Raji (cell line): ENCODE measurements around the gene GRIN2D.

ENCODE experiments used
- POLR2A ChIP-seq: IDR thresholded peaks from 2 replicates; pipeline ENCODE4 v1.6.1; 2011; ENCODE audit warnings: low read depth, low read length, control low read depth; ENCODE audit not compliant: insufficient read depth

GRIN2D gene

DNA sequence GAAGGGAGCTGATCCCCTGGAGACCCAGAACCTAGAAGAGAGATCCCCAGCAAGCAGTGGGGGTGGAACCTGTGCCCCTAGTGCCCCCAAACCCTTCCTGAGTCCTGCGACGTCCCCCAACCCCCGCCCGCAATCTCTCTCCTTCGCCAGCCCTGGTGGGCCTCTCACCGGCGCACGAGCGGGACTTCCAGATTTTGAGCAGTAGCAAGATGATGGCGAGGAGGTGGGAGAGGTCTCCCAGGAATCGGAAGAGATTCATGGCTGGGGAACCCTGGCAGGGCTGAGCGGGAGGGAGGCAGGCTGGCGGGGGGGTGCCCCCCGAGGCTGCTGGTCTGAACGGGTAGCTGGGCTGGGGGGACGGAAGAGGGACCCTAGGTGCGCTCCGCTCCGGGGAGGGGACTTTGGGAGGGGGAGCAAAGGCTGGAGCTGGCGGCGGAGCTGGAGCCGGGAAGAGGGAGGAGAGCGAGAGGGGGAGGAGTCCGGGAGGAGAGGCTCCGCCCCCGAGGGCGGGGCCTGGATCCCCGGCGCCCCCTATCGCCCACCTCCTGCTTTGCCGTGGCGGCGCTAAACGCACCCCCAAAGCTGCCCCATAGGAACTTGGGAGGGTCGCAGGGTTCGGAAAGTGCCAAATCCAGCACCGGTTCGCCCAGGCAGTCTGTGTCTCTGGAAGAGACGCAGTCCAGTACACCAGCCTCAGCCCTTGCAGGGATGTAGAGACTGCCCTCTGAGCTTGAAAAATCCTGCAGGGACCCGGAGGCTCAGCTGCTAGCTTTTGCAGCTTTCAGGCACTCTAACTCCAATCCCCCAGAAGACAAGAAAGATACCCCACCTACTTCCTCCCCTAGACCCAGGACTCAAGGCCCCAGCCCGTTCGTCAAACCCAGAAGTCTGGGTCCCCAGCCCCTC, 2.1 kb upstream of the GRIN2D start, which contains the start of gene KDELR1:
Gene KDELR1 (minus strand): TSS at position 452 of the 906 bp plus-strand sequence. CDS start 193 bp downstream, at position 259.
- TF ChIP-seq POLR2A, result peak; percentile 53; the same call in 1 of the 2 replicates

DNA sequence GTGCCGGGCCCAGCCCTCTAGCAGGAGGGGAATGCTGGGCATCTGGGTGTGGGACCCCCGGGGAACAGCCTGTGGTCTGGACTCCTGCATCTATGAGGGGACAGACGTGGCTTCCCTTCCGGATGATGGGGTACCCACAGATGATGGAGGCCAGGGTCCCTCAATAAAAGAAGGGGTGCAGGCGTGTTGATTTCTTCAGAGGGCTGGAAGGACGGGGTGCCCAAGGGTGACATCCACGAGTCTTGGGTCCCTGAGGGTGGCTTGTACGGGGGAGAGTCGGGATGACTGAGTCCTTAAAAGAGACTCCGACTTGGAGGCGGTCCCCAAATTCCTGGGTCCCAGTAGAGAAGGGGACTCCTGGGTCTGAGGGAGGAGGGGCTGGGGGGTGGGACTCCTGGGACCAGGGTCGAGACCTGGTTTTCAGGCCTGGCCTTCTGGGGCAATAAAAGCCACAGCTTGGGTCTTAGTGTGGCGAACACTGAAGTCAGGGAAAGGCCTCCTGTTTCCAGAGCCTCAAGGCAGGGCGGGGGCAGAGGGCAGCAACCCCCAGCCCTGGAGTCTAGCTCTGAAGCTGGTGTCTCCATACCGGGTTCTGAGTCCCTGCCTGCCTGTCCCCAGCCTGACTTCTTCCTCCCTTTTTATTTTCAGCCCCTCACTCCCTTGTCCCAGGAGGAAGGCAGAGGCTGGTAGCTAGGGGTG, 459 bp upstream of the GRIN2D start:
- no peak for TF ChIP-seq POLR2A

GRCh38 chr19:48394331-48395169, 1.1 kb downstream of the GRIN2D start:
- no peak for TF ChIP-seq POLR2A

GRCh38 chr19:48395170-48395455, 1.6 kb downstream of the GRIN2D start:
- no peak for TF ChIP-seq POLR2A

GRCh38 chr19:48395499-48395898, 2.0 kb downstream of the GRIN2D start:
- no peak for TF ChIP-seq POLR2A

- TF ChIP-seq POLR2A, result no peak
Measured at GRCh38 chr19:48396016-48396823, 2.8 kb downstream of the GRIN2D start.

- no peak for TF ChIP-seq POLR2A
Measured at GRCh38 chr19:48396824-48397176, 3.3 kb downstream of the GRIN2D start.

- TF ChIP-seq POLR2A, result no peak
Measured at GRCh38 chr19:48397263-48398101, 4.0 kb downstream of the GRIN2D start.

DNA sequence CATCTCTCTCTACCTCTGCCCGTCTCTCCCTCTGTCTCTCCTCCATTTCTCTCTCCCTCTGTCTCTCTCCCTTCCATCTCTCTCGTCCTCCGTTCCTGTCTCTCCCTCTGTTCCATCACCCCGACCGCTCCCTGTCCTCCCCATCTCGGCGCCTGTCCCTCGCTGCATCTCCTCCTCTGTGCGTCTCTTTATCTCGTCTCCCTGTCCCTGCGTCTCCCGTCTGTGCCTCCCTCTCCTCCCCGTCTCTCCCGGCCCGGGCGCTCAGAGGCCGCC, 4.6 kb downstream of the GRIN2D start:
- TF ChIP-seq POLR2A, result no peak

DNA sequence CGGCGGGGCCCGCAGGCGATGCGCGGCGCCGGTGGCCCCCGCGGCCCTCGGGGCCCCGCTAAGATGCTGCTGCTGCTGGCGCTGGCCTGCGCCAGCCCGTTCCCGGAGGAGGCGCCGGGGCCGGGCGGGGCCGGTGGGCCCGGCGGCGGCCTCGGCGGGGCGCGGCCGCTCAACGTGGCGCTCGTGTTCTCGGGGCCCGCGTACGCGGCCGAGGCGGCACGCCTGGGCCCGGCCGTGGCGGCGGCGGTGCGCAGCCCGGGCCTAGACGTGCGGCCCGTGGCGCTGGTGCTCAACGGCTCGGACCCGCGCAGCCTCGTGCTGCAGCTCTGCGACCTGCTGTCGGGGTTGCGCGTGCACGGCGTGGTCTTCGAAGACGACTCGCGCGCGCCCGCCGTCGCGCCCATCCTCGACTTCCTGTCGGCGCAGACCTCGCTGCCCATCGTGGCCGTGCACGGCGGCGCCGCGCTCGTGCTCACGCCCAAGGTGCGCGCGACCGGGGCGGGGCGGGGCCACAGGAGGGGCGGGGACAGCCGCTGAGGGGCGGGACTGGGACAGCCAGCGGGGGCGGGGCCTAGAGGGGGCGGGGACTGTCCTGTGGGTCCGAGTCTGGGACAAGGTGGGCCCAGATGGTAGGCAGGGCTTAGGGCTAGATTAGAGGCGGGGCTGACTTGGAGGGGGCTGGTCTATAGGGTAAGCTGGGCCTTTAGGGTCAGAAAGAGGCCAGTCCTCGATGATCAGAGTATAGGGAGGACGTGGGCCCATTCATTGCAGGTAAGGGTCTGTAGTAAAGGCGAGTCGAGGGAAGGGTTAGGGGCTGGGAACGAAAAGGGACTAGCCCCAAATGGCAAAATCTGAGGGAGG, 5.1 kb downstream of the GRIN2D start:
- TF ChIP-seq POLR2A, result no peak

- no peak for TF ChIP-seq POLR2A
Measured at GRCh38 chr19:48400018-48400742, 6.7 kb downstream of the GRIN2D start.

GRCh38 chr19:48401287-48401686, 7.8 kb downstream of the GRIN2D start:
- TF ChIP-seq POLR2A, result no peak

DNA sequence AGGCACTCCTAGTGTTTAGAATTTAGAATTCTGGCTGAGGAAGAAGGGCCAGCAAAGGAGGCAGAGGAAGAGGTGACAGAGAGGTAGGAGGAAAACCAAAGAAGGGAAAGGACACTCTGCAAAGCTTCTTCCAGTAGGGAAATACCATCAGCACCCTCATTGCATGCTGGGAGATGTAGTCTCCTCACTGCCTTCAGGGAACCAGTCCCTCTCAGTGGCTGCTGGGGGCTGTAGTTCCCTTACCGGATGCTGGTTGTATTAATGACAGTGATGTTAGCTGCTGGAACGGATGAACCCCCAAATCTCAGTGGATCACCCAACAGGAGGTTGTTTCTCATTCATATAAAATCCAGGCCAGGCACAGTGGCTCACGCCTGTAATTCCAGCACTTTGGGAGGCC, 10.1 kb downstream of the GRIN2D start:
- peak; percentile 39; the same call in 1 of the 2 replicates for TF ChIP-seq POLR2A
